Right lobe of liver (tissue), 4 donors: Measurements from ENCODE around the gene PAM16.

Experiments
- CTCF ChIP-seq, 4 donors: fragments of 200-600 bp in 3 of 4; fragments of 450-650 bp in 1 of 4; IDR thresholded peaks; one replicate each; pipeline versions ENCODE4 v1.5.1 to v1.8.0; 2016 to 2022; ENCODE audit warnings: antibody characterized with exemption in 4 of 4, mild to moderate bottlenecking in 2 of 4
- POLR2A ChIP-seq: fragments of 450-650 bp; IDR thresholded peaks from one replicate; pipeline ENCODE4 v1.6.1; 2017; ENCODE audit warnings: antibody characterized with exemption, mild to moderate bottlenecking
- donor health status: DM: no; HTN: no; CAD: no.
- donor health status: DM: no; HTN: no; CAD: no.
- donor health status: DM: no; HTN: yes; CAD: no.

GRCh38 chr16:4387781-4388180 is 36.7 kb upstream of the PAM16 start:
- TF ChIP-seq CTCF (IDR thresholded peaks at IDR 0.05) (no peak), POLR2A (no peak)
